IPS-15b (cell line): Measurements from ENCODE around the gene ARHGAP31.
"Not testable (repeated sequence)": the region's sequence is repeated elsewhere in the genome, so short reads cannot be mapped to it uniquely, and the experiment has no call there.

Experiments used
- H3K27me3 ChIP-seq: one replicate; pipeline ENCODE4 v1.6.1; 2013; ENCODE audit warnings: low read length; ENCODE audit not compliant: control insufficient read depth, insufficient read depth
- H3K36me3 ChIP-seq: one replicate; pipeline ENCODE4 v1.6.1; 2013; ENCODE audit warnings: low read length; ENCODE audit not compliant: control insufficient read depth, insufficient read depth
- H3K4me1 ChIP-seq: one replicate; pipeline ENCODE4 v1.6.1; 2013; ENCODE audit warnings: mild to moderate bottlenecking, low read length; ENCODE audit not compliant: control insufficient read depth, insufficient read depth
- H3K4me3 ChIP-seq: one replicate; pipeline ENCODE4 v1.5.1; 2013; ENCODE audit warnings: low read depth, low read length
- H3K9ac ChIP-seq: one replicate; pipeline ENCODE4 v1.6.1; 2013; ENCODE audit warnings: low read depth, mild to moderate bottlenecking, low read length
- H3K9me3 ChIP-seq: one replicate; pipeline ENCODE4 v1.6.1; 2013; ENCODE audit warnings: mild to moderate bottlenecking, low read length; ENCODE audit not compliant: control insufficient read depth, insufficient read depth

Gene ARHGAP31

DNA sequence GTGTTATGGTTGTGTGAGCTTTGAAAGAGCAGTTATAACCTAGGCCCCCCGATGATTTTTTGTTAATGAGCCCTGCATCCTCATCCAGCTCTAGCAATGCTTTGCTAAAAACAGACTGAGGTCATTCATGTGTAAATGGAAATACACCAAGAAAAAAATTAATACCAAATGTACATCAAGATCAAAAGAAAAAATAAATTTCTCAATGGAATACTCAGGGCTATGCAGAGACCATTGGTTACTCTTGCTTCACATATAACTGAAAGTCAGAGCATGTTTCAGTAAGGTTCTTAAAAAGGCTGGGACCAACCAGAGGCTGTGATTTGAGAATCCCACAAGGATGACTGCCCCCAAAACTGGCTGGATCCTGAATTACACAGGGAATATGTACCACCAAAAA lies 48.0 kb downstream of the ARHGAP31 start:
- Histone ChIP-seq H3K27me3 (peaks cover 20% of the 10 kb centered on the region), H3K4me1 (no peaks in the 10 kb centered on the region), H3K36me3 (no peaks in the 10 kb centered on the region), H3K9me3 (no peaks in the 10 kb centered on the region), H3K4me3 (no peak overlapping the region), H3K9ac (no peak overlapping the region)

DNA sequence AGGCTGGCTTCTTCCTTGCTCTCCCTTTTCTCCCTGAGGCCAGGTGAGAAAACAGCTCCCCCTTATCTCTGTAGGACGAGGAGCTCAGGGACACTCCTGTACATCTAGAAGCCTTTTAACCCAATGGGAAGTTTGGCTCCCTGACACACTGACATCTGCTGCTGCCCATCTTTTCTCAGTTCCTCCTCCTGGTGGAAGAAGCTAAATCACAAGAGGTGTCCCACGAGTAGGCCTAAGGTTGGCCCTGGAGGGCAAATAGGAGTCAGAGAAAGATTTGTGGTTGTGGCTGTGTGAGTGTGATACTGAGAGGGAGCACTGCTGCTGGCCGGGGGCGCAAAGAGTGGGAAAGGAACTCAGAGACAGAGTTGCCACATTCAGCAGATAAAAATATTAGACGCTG lies 49.5 kb downstream of the ARHGAP31 start:
- peaks cover under 1% of the 10 kb centered on the region for H3K4me1 ChIP-seq
- no peak overlapping the region for H3K4me3 ChIP-seq
- no peaks in the 10 kb centered on the region for H3K9me3 ChIP-seq
- peaks cover 31% of the 10 kb centered on the region for H3K27me3 ChIP-seq
- H3K36me3 ChIP-seq, result no peaks in the 10 kb centered on the region
- H3K9ac ChIP-seq, result no peak overlapping the region

DNA sequence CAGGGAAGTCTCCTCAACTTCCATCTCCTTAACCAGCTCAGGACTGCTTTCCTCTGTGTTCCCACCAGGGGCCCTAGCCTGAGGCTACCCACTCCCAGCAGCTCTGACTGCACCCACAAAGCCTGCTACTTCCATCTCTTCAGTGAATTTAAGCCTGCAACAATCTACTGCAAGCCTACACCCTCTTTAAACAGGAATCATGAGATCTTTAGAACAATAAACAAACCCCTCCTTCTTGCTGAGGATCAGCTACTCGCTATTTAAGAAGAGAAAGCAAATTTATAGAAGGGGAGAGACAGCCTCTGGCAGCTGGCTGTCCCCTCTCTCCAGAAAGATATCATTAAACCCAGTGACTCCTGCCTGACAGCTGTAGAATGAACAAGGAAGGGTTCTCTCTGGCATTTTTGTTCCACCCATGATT lies 51.9 kb downstream of the ARHGAP31 start:
- peaks cover 34% of the 10 kb centered on the region for H3K27me3 ChIP-seq

DNA sequence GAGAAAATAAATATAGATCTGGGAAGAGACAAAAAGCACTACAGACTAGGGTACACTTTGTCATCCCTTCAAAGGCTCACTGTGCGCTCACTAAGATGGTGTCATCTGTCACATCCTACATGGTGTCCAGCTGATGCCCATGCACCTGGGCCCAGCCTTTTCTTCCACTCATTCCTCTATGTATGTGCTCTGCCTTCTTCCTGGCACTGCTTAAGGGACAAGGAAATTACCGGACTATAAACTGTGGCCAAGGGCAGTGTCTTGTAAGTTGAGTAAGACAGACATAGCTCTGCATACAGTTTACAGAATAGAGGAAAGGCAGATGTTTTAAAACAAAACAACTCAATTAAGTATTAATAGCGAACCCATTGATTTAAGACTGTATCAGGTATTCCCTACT lies 52.9 kb downstream of the ARHGAP31 start:
- Histone ChIP-seq H3K36me3 (no peaks in the 10 kb centered on the region), H3K4me3 (no peak overlapping the region), H3K4me1 (peaks cover 22% of the 10 kb centered on the region), H3K9ac (no peak overlapping the region), H3K27me3 (peaks cover 35% of the 10 kb centered on the region), H3K9me3 (no peaks in the 10 kb centered on the region)

More for the DNA sequence above, 51.9 kb downstream of the ARHGAP31 start:
- no peak overlapping the region for H3K4me3 ChIP-seq
- H3K9me3 ChIP-seq, result no peaks in the 10 kb centered on the region
- H3K4me1 ChIP-seq, result peaks cover 20% of the 10 kb centered on the region
- no peaks in the 10 kb centered on the region for H3K36me3 ChIP-seq
- H3K9ac ChIP-seq, result no peak overlapping the region

DNA sequence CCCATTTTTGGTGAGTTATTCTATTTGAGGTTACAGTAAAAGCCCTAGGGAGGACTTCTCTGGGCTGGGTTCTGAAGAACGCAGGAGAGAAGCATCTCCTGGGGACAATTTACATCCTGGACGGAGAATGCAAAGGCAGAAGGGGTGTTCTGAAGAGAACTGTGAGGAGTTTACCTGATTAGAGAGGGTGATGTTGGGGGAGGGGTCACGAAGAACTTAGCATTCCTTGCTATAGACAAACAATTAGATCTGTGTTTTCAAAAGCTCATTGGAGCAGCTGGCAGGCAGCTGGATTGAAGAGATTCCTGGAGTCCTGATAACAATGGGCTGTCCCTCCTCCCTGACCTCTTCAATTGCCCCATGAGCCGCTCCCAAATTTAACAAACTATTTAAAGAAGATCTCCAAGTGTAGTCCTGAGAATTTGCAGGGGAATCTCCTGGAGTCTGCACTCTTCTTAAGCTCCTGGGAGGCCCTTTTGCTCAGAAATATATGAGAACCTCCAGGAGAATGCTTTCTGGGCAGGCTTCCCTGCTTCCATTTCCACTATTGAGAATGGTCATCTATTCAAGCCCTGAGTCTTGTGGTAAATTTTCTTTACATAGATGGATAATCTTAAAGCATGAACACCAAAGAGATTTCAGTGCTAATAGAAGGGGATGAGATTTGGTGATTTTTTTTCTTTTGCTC lies 55.3 kb downstream of the ARHGAP31 start:
- peaks cover 31% of the 10 kb centered on the region for H3K4me1 ChIP-seq
- peaks cover 35% of the 10 kb centered on the region for H3K27me3 ChIP-seq
- no peaks in the 10 kb centered on the region for H3K36me3 ChIP-seq
- no peaks in the 10 kb centered on the region for H3K9me3 ChIP-seq
- no peak overlapping the region for H3K9ac ChIP-seq
- H3K4me3 ChIP-seq, result peak overlapping the region; percentile 2

DNA sequence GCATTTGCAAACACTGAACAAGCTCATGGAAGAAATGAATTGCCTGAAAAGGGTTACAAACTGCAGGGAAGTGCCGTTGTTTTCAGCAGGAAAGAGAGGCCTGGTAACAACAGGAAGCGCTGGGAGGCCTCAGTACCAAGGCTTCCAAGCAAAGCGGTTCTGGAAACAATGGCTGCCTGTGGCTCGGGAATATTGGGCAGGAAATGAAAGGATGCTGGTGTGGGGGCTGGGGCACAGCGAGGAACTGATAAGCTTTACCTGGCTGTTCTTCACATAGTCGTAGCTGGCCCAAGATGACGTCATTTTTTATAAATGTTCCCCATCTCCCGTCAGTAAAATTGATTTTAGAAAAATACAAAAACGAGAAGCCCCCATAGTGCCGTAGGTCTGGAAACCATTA lies 55.9 kb downstream of the ARHGAP31 start:
- Histone ChIP-seq H3K9ac (no peak overlapping the region), H3K36me3 (no peaks in the 10 kb centered on the region), H3K4me1 (peaks cover 31% of the 10 kb centered on the region), H3K27me3 (peaks cover 35% of the 10 kb centered on the region), H3K9me3 (no peaks in the 10 kb centered on the region), H3K4me3 (no peak overlapping the region)

DNA sequence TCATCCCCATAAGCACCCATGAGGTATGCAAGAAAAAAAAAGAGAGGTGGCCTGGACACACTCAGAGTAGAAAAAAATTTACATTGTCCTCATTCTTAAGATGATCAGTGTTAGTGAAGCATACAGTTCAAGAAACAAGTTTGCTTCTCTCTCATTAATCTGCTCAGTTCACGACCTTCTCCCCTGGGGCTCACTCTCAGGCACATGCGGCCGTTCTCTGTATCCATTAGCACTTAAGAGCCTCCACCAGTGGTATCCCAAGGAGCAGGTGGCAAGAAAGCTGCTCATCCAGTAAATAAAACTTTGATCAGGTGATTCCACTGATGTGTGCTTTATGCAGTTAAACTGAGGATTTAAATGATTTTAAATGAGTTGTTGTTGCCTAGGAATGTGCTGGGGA lies 57.4 kb downstream of the ARHGAP31 start:
- no peak overlapping the region for H3K9ac ChIP-seq
- no peak overlapping the region for H3K4me3 ChIP-seq
- H3K36me3 ChIP-seq, result no peaks in the 10 kb centered on the region
- peaks cover 21% of the 10 kb centered on the region for H3K27me3 ChIP-seq
- H3K9me3 ChIP-seq, result no peaks in the 10 kb centered on the region
- H3K4me1 ChIP-seq, result peaks cover 31% of the 10 kb centered on the region

DNA sequence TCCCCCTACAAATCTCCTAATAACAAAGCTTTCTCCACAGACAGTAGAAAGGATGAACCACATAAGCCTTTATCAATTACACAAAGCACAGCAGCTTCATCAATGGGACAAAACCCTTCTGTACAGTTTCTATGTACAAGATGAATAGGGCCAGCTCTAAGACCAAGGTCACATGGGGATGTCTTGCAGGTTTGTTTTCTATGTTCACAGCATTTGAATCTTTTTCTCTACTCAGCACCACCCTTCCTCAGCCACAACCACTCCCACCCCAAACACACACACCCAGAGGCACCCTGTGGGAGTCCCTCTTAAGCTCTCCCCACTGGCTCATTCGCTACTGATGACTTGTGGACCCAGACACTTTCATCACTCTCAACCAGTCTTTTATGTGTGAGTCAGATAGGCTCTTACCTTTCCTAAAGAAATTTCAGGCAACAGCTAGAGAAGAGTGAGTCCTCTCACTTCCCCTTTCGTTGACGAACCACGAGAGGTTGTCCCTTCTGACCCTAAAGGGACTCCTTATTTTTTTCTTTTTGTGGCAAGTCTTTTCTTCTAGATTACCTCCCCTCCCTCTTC lies 57.9 kb downstream of the ARHGAP31 start:
- Histone ChIP-seq H3K36me3 (no peaks in the 10 kb centered on the region), H3K27me3 (peaks cover 16% of the 10 kb centered on the region), H3K4me1 (peaks cover 31% of the 10 kb centered on the region), H3K9ac (no peak overlapping the region), H3K4me3 (no peak overlapping the region), H3K9me3 (no peaks in the 10 kb centered on the region)

DNA sequence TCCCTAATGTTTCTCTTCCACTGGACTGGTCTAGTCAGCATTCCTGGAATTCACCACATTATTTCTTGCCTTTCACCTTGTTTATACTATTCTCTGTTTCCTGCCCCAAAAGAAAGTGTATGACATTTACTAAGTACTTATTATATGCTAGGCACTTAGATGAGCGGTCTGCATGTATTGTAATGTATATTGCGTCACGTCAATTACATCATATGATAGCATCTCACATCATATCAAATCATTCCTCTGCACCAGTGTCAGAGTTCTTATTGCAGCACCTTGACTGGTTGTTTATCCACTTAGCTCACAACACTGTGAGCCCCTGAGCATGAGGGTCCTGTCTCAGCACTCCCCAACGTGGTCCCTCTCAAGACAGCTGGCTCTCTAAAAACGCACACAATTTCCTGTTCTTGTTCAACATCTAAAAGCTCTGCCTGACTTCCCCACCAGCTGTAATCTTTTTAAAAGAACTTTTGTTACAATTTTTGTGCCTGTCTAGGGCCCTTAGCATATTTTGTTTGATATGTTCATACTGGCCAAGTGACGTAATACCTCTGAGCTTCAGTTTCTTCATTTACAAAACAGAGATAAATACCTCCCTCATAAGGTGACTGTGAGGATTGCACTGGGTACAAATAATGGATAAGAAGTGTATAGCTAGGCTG lies 58.8 kb downstream of the ARHGAP31 start:
- H3K4me3 ChIP-seq, result no peak overlapping the region
- no peaks in the 10 kb centered on the region for H3K36me3 ChIP-seq
- H3K27me3 ChIP-seq, result peaks cover 7% of the 10 kb centered on the region
- H3K9me3 ChIP-seq, result no peaks in the 10 kb centered on the region
- H3K4me1 ChIP-seq, result peaks cover 31% of the 10 kb centered on the region
- no peak overlapping the region for H3K9ac ChIP-seq

DNA sequence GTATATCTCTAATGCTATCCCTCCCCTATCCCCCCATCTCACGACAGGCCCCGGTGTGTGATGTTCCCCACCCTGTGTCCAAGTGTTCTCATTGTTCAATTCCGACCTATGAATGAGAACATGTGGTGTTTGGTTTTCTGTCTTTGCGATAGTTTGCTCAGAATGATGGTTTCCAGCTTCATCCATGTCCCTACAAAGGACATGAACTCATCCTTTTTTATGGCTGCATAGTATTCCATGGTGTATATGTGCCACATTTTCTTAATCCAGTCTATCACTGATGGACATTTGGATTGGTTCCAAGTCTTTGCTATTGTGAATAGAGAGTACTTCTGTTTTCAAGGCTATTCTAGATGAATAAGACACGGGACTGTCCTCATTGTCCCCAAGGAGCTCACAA lies 61.4 kb downstream of the ARHGAP31 start:
- not testable (repeated sequence) for H3K4me3 ChIP-seq

DNA sequence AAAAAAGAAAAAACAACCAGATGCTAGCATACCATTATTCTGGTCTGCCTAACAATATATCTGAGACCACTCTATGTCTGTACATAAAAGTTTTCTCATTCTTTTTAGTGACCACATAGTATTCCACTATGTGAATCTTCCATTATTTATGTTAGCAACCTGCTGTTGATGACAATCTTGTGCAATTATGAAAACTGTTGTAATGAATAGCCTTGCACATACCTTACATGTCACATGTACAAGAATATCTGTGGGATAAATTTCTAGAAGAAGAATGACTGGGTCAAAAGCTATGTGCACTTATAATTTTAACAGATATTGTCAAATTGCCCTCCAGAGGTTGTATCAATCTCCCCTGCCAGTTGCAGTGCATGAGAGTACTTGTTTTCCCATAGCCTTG lies 62.5 kb downstream of the ARHGAP31 start:
- H3K9me3 ChIP-seq, result no peaks in the 10 kb centered on the region
- H3K4me1 ChIP-seq, result peaks cover 27% of the 10 kb centered on the region
- no peak overlapping the region for H3K4me3 ChIP-seq
- H3K27me3 ChIP-seq, result no peaks in the 10 kb centered on the region
- H3K9ac ChIP-seq, result no peak overlapping the region
- no peaks in the 10 kb centered on the region for H3K36me3 ChIP-seq

More for the DNA sequence above, 61.4 kb downstream of the ARHGAP31 start:
- not testable (repeated sequence) for H3K9me3 ChIP-seq, H3K27me3 ChIP-seq, H3K36me3 ChIP-seq, H3K9ac ChIP-seq
- H3K4me1 ChIP-seq, result peaks cover 28% of the 10 kb centered on the region

DNA sequence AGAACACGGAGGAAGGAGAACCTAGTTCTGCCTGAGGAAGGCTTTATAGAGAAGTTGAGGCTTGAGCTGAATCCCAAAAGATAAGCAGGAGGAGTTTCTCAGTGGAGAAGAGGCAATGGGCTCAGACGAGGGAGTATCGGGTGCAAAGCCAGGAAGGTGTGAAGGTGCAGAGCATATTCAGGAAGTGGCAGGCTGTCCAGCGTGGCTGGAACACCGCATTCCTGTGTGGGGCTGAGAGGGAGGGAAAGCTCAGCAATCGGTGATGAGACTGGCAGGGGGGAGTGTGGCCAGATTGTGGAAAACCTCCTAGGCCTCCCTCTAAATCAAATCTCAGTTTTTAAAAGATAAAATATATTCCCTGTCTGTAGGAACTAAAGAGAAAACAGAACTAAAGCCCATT lies 63.0 kb downstream of the ARHGAP31 start:
- Histone ChIP-seq H3K4me1 (peaks cover 27% of the 10 kb centered on the region), H3K27me3 (no peaks in the 10 kb centered on the region), H3K36me3 (no peaks in the 10 kb centered on the region), H3K4me3 (no peak overlapping the region), H3K9me3 (no peaks in the 10 kb centered on the region), H3K9ac (no peak overlapping the region)
